Measurements from ENCODE around the gene DNM2.

Gene DNM2

GRCh38 chr19:10878253-10878652 lies 160.4 kb downstream of the DNM2 start:
- H3K4me1 ChIP-seq (ENCODE audit: control insufficient read depth, insufficient read depth, low read length), result peaks cover 9% of the 10 kb centered on the region; the same call in 1 of the 2 replicates
- no peak overlapping the region for H3K27ac ChIP-seq (ENCODE audit: low read length)
- no peaks in the 10 kb centered on the region for H3K27me3 ChIP-seq (ENCODE audit: control insufficient read depth, insufficient read depth, low read length)
- no peak overlapping the region for H3K4me3 ChIP-seq (ENCODE audit: low read length)
- DNase-seq (ENCODE audit: low read depth, low spot score), result no peak
- no CpG with 5 or more reads among the region's 3 CpGs for WGBS (ENCODE audit: insufficient coverage, insufficient read length)
- no peaks in the 10 kb centered on the region for H3K36me3 ChIP-seq (ENCODE audit: control insufficient read depth, insufficient read depth, low read length)
- H3K9me3 ChIP-seq (ENCODE audit: control insufficient read depth, insufficient read depth, low read length), result no peaks in the 10 kb centered on the region
